ENCODE data around the gene PFKM.

- TF ChIP-seq REST (IDR thresholded peaks at IDR 0.05; ENCODE audit: insufficient read depth in 1 of 2, low read depth in 2 of 2, low read length in 2 of 2) (no peak), SIN3A (IDR thresholded peaks at IDR 0.05; ENCODE audit: borderline replicate concordance, insufficient read depth, low read length) (no peak), FOXP2 (optimal IDR thresholded peaks at IDR 0.05; ENCODE audit: borderline replicate concordance, extremely low read depth, extremely low read length, insufficient read depth) (no peak), POLR2AphosphoS5 (IDR thresholded peaks at IDR 0.05; ENCODE audit: low read depth, low read length) (no peak), TAF1 (IDR thresholded peaks at IDR 0.05; ENCODE audit: borderline replicate concordance, insufficient read depth, low read length) (no peak)
Measured at GRCh38 chr12:48145981-48146380, 26.8 kb downstream of the PFKM start.

Data from PFSK-1 (cell line).